Adrenal gland (tissue), 5 donors: ENCODE results near the gene CYTH3.

Experiments used
- CTCF ChIP-seq, 6 experiments: fragments of 450-650 bp in 4 of 6; fragments of 200-600 bp in 2 of 6; sonication (generic) in 1 of 6; IDR thresholded peaks; 1 replicate in 5 of 6; 2 replicates in 1 of 6; pipeline versions ENCODE4 v1.5.1 to v1.8.0; 2016 to 2021; ENCODE audit warnings: antibody characterized with exemption in 6 of 6, mild to moderate bottlenecking in 2 of 6, moderate library complexity in 1 of 6
- POLR2A ChIP-seq, 2 donors: fragments of 450-650 bp; IDR thresholded peaks; one replicate each; pipeline ENCODE4 v1.6.1; 2017; ENCODE audit warnings: antibody characterized with exemption in 2 of 2, mild to moderate bottlenecking in 2 of 2, moderate library complexity in 1 of 2
- donor health status: DM: no; HTN: no; CAD: no.

- TF ChIP-seq POLR2A (IDR thresholded peaks at IDR 0.05) (no peak), CTCF (IDR thresholded peaks at IDR 0.05) (no peak)
Measured at GRCh38 chr7:6139189-6139996, 133.0 kb downstream of the CYTH3 start.
